HG03135 (cell line): ENCODE data around the gene SAE1.

Experiments
- ATAC-seq: cut with Tn5 transposase; IDR thresholded peaks from one replicate; pipeline ENCODE4 v1.9.1; 2021; ENCODE audit warnings: mild to moderate bottlenecking, moderate library complexity; ENCODE audit not compliant: unreplicated experiment

SAE1 gene

GRCh38 chr19:47209319-47210179 is 78.9 kb downstream of the SAE1 start:
- ATAC-seq: no peak

- ATAC-seq: no peak
Observed at GRCh38 chr19:47210180-47210490, 79.5 kb downstream of the SAE1 start.

GRCh38 chr19:47210689-47211316 is 80.2 kb downstream of the SAE1 start:
- ATAC-seq: no peak

- no peak for ATAC-seq
Observed at GRCh38 chr19:47215581-47215980, 84.9 kb downstream of the SAE1 start.

GRCh38 chr19:47221080-47221841 is 90.6 kb downstream of the SAE1 start:
- ATAC-seq: no peak

- no peak for ATAC-seq
Observed at GRCh38 chr19:47221890-47222289, 91.3 kb downstream of the SAE1 start.

- ATAC-seq: peak; percentile 34
Observed at GRCh38 chr19:47225746-47226425, 95.3 kb downstream of the SAE1 start.

GRCh38 chr19:47226426-47227351 is 96.1 kb downstream of the SAE1 start:
- peak; percentile 32 for ATAC-seq

- no peak for ATAC-seq
Observed at GRCh38 chr19:47227352-47228167, 96.9 kb downstream of the SAE1 start.

- ATAC-seq: no peak
Observed at GRCh38 chr19:47228168-47228936, 97.7 kb downstream of the SAE1 start.

- no peak for ATAC-seq
Observed at GRCh38 chr19:47228937-47229675, 98.5 kb downstream of the SAE1 start.

GRCh38 chr19:47229676-47230053 is 99.0 kb downstream of the SAE1 start:
- ATAC-seq: no peak

GRCh38 chr19:47230054-47230920 is 99.7 kb downstream of the SAE1 start:
- ATAC-seq: no peak

GRCh38 chr19:47230921-47231214 is 100.2 kb downstream of the SAE1 start, which contains the start of gene BBC3:
TSS of gene BBC3 (minus strand) at chr19:47231199. CDS start at chr19:47228431, 2,768 bp downstream.
- no peak for ATAC-seq

GRCh38 chr19:47231215-47232054 is 100.8 kb downstream of the SAE1 start:
- no peak for ATAC-seq
